SU-DHL-6 (cell line): ENCODE data around the gene ARL1.

Experiments
- EZH2phosphoT487 ChIP-seq: fragments of 200-600 bp; sonication (generic), shearing (Covaris generic); conservative IDR thresholded peaks from 2 replicates; pipeline ENCODE4 v1.6.1; 2018; ENCODE audit warnings: mild to moderate bottlenecking, antibody characterized with exemption, low read length, moderate library complexity, mixed read lengths
- TF ChIP-seq, protein P1 (sequence below): fragments of 200-600 bp; sonication (generic); IDR thresholded peaks from one replicate; pipeline ENCODE4 v1.5.1; 2017; ENCODE audit warnings: antibody characterized with exemption, mild to moderate bottlenecking, low read length, moderate library complexity; ENCODE audit not compliant: insufficient read depth, poor library complexity, severe bottlenecking

GRCh38 chr12:101368016-101368415 lies 39.6 kb downstream of the ARL1 start:
- TF ChIP-seq, protein P1, sequence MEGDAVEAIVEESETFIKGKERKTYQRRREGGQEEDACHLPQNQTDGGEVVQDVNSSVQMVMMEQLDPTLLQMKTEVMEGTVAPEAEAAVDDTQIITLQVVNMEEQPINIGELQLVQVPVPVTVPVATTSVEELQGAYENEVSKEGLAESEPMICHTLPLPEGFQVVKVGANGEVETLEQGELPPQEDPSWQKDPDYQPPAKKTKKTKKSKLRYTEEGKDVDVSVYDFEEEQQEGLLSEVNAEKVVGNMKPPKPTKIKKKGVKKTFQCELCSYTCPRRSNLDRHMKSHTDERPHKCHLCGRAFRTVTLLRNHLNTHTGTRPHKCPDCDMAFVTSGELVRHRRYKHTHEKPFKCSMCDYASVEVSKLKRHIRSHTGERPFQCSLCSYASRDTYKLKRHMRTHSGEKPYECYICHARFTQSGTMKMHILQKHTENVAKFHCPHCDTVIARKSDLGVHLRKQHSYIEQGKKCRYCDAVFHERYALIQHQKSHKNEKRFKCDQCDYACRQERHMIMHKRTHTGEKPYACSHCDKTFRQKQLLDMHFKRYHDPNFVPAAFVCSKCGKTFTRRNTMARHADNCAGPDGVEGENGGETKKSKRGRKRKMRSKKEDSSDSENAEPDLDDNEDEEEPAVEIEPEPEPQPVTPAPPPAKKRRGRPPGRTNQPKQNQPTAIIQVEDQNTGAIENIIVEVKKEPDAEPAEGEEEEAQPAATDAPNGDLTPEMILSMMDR = no peak
- TF ChIP-seq EZH2phosphoT487 = no peak
